ENCODE measurements around the gene MACROD2. TPM values are rescaled to one million over a fixed set of nuclear protein-coding genes. Genes with fewer than 3 reads are reported as not detected.

Gene MACROD2
- total RNA-seq, 1 experiment from 2014 or later: 0.12 TPM

GRCh38 chr20:14386726-14387125 is 391.4 kb downstream of the MACROD2 start:
- Histone ChIP-seq H3K4me1 (peaks cover 29% of the 10 kb centered on the region), H3K9me3 (replicated peaks) (peaks cover 9% of the 10 kb centered on the region), H3K27me3 (no peaks in the 10 kb centered on the region), H3K27ac (no peak overlapping the region), H3K36me3 (no peaks in the 10 kb centered on the region), H3K4me3 (no peak overlapping the region)
- DNase-seq: no peak

GRCh38 chr20:14401479-14402138 is 406.3 kb downstream of the MACROD2 start:
- H3K4me1 ChIP-seq: peaks cover 28% of the 10 kb centered on the region
- no peak overlapping the region for H3K4me3 ChIP-seq
- DNase-seq: peak; percentile 38 to 68
- H3K27ac ChIP-seq: no peak overlapping the region
- no peaks in the 10 kb centered on the region for H3K27me3 ChIP-seq
- H3K9me3 ChIP-seq (replicated peaks): 0 out of 2 replicates have a peak, but pooled peaks cover 2% of the 10 kb centered on the region
- H3K36me3 ChIP-seq: no peaks in the 10 kb centered on the region

GRCh38 chr20:14404515-14404914 is 409.2 kb downstream of the MACROD2 start:
- H3K27ac ChIP-seq: no peak overlapping the region
- H3K27me3 ChIP-seq: no peaks in the 10 kb centered on the region
- peaks cover 31% of the 10 kb centered on the region for H3K4me1 ChIP-seq
- no peaks in the 10 kb centered on the region for H3K9me3 ChIP-seq (replicated peaks)
- H3K4me3 ChIP-seq: no peak overlapping the region
- H3K36me3 ChIP-seq: no peaks in the 10 kb centered on the region
- no peak for DNase-seq

DNA sequence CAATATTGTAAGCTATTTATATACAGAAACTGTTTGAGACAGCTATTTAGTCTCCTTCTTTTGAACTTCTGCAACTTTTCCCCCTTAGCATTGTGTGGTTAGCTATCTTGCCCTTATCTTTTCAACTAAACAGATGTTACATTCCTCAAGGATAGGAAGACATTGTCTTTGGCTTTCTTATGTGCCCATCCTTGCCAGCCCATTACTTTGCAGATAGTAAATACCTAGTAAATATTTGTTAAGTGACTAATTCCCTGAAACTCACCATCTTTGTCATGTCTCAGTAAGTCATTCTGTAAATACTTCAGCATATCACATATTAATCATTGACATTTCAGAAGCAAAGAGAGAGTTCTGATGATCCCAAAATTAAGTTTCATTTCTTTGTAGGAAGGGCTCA is 411.2 kb downstream of the MACROD2 start:
- no peak overlapping the region for H3K4me3 ChIP-seq
- peaks cover 26% of the 10 kb centered on the region for H3K4me1 ChIP-seq
- H3K27me3 ChIP-seq: no peaks in the 10 kb centered on the region
- H3K9me3 ChIP-seq (replicated peaks): no peaks in the 10 kb centered on the region
- H3K27ac ChIP-seq: no peak overlapping the region
- no peaks in the 10 kb centered on the region for H3K36me3 ChIP-seq
- peak in 1 of 2 experiments; percentile 16 for DNase-seq

DNA sequence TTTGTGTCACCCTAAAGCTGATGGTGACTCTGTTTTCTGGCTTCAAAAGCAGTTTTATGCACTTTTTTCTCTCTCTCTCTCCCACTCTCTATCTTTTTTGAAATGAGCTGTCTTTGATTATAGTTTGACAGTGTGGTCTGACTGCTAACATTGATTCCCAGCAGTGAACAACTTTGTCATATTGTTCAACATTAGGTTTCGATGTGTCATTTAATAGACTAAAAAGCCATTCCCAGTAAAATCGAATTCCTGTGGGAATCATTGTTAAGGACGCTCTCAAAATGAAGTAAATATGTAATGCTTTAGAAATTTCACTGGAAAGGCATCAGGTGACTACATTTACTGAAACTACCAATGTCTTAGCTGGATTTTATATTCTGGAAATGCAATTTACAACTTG is 412.0 kb downstream of the MACROD2 start:
- no peaks in the 10 kb centered on the region for H3K9me3 ChIP-seq (replicated peaks)
- H3K4me1 ChIP-seq: peaks cover 25% of the 10 kb centered on the region
- no peaks in the 10 kb centered on the region for H3K27me3 ChIP-seq
- no peak overlapping the region for H3K27ac ChIP-seq
- no peaks in the 10 kb centered on the region for H3K36me3 ChIP-seq
- DNase-seq: no peak
- no peak overlapping the region for H3K4me3 ChIP-seq

DNA sequence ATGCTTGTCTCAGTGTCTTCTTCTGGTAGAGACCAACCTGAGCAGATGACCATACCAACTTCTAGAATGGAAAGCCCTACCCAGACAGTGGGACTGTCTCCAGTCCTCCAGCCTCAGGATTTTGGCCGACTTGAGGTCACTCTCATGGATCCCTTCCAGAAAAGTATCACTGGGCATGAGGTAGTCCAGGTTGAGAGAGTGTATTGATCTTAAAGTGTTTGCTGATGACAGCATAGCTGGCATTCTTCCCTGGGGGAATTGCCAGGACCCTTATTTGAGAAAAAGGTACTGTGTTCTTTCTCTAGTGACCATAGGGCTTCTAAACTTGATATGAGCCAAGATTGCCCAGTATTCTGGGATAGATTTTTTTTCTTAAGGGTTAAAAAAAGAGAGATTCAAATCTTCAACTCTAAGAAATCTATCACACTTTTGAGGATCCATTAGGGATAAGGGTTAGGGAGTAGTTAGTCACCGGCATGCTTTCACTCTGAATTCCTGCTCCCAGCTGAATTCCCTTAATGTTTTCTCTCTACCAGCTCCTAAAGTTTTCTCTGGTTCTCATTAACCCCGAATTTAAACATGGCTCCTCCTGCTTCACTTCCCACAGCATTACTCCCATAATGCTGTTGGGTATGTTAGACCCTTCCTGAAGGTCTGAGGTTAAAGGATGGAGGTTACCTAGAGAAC is 415.7 kb downstream of the MACROD2 start:
- Histone ChIP-seq H3K4me3 (no peak overlapping the region), H3K9me3 (replicated peaks) (no peaks in the 10 kb centered on the region), H3K4me1 (peaks cover 40% of the 10 kb centered on the region), H3K36me3 (no peaks in the 10 kb centered on the region), H3K27ac (no peak overlapping the region), H3K27me3 (no peaks in the 10 kb centered on the region)
- DNase-seq: no peak

DNA sequence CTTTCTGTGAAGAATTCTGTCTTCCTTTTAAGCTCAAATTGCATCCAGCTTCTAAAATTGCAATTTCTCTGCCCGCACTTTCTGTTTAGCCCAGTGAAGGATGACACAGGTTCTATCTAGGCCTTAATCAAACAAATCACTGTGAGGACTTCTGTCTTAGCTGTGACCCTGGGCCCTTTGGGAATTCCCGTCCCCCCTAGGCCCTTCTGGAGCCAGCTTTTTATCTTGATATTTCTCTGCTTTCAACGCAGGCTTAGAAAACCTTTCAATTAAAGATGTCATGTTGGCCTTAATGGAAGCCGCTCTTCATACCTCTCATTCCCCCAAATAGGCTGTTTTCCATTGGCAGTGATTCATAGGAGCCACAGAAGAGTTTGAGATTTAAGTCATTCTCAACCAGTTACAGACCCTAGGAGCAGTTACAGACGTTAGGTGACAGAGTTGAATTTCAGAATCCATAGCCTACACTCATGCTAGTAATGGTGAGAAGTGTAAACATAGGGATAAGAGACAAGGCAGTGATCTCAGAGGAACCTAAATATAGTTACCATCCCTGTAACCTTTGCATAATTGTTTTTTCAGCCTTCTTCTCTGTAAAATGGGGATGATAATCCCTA is 416.9 kb downstream of the MACROD2 start:
- DNase-seq: peak in 1 of 2 experiments; percentile 39
- H3K27ac ChIP-seq: no peak overlapping the region
- peaks cover 34% of the 10 kb centered on the region for H3K4me1 ChIP-seq
- H3K27me3 ChIP-seq: no peaks in the 10 kb centered on the region
- H3K4me3 ChIP-seq: no peak overlapping the region
- no peaks in the 10 kb centered on the region for H3K36me3 ChIP-seq
- no peaks in the 10 kb centered on the region for H3K9me3 ChIP-seq (replicated peaks)

DNA sequence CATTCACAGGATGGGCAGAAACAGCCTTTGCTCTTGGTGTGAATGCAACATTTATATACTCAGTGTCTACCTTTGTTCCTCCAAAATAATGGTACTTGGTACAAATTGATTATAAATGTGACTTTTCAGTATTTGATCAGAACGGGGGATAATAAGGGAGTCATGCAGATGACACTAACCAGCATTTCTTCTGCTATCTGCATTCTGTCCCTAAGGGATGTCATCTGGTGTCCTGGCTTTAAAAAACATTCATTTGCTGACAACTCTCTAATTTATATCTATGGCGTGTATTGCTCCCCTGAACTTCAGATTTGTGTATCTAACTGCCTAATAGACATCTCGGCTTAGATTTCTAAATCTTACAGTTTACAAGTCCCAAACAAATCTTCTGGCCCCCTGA is 418.5 kb downstream of the MACROD2 start:
- DNase-seq: no peak
- Histone ChIP-seq H3K36me3 (no peaks in the 10 kb centered on the region), H3K4me3 (no peak overlapping the region), H3K9me3 (replicated peaks) (no peaks in the 10 kb centered on the region), H3K27ac (no peak overlapping the region), H3K4me1 (peaks cover 34% of the 10 kb centered on the region), H3K27me3 (no peaks in the 10 kb centered on the region)

DNA sequence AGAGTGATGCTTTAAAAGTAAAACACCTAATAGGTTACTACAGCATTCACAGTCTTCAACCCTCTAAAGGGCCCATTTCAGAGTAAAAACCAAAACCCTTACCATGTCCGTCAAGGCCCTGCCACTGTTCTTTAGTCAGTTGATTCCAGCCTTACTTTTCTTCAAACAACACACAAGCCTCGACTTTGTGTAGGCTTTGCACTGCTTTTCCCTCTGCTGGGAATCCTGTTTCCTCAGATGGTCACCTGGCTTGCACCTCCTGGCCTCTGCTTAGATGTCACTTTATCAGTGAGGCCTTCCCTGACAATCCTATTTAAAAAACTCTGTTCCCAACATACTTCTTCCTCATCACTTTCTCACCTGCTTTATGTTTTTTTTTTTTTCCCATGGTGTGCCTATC is 419.2 kb downstream of the MACROD2 start:
- DNase-seq: no peak
- Histone ChIP-seq H3K27ac (no peak overlapping the region), H3K9me3 (replicated peaks) (no peaks in the 10 kb centered on the region), H3K4me1 (peaks cover 34% of the 10 kb centered on the region), H3K36me3 (no peaks in the 10 kb centered on the region), H3K27me3 (no peaks in the 10 kb centered on the region), H3K4me3 (no peak overlapping the region)

GRCh38 chr20:14415467-14415866 is 420.2 kb downstream of the MACROD2 start:
- H3K27ac ChIP-seq: peak overlapping the region; percentile 59
- H3K36me3 ChIP-seq: no peaks in the 10 kb centered on the region
- H3K4me3 ChIP-seq: peak overlapping the region; percentile 5; the same call in 1 of the 2 replicates
- no peaks in the 10 kb centered on the region for H3K27me3 ChIP-seq
- H3K4me1 ChIP-seq: peaks cover 34% of the 10 kb centered on the region
- H3K9me3 ChIP-seq (replicated peaks): no peaks in the 10 kb centered on the region
- peak; percentile 58 to 89 for DNase-seq

- H3K27ac ChIP-seq: no peak overlapping the region
- H3K4me3 ChIP-seq: no peak overlapping the region
- H3K36me3 ChIP-seq: no peaks in the 10 kb centered on the region
- no peaks in the 10 kb centered on the region for H3K9me3 ChIP-seq (replicated peaks)
- H3K27me3 ChIP-seq: no peaks in the 10 kb centered on the region
- no peak for DNase-seq
- H3K4me1 ChIP-seq: peaks cover 19% of the 10 kb centered on the region
Observed at GRCh38 chr20:14418376-14418775, 423.1 kb downstream of the MACROD2 start.

DNA sequence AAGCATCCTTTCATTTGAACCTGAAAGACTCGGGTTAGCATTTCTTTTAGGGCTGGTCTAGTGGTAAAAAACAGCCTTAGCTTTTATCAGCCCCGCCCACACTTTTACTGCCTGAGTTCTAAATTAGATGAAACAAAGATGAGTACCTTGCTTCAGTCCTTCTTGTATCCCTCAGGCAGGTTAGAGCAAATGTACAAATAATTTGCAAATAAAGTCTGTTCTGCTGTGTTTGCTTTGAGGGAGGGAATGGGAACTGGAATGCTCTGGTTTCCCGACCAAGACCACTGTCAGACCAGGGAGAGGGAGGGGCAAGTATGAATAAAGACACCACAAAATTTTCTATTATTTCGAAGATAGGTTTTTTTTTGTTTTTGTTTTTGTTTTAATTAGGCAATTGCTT is 427.6 kb downstream of the MACROD2 start:
- Histone ChIP-seq H3K9me3 (replicated peaks) (no peaks in the 10 kb centered on the region), H3K27me3 (no peaks in the 10 kb centered on the region), H3K36me3 (no peaks in the 10 kb centered on the region), H3K4me3 (no peak overlapping the region), H3K4me1 (no peaks in the 10 kb centered on the region), H3K27ac (no peak overlapping the region)
- no peak for DNase-seq

DNA sequence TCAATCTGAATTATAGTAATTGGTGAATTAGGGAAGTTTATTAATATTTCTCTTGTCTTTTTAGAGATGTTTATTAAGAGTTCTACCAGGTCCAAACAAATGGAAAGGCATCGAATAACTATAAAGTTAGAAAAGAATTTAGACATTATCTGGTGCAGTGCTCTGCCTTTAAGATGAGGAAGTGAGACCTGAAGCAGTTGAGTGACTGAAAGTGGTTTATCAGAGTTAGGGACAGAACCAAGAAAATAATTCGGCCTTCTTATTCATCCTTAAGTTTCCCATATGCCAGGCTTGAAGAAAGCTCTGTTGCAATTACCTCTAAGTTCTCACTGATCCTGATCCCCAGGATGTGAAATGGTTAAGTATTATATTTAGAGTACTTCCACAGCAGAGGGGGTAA is 436.3 kb downstream of the MACROD2 start:
- H3K4me3 ChIP-seq: no peak overlapping the region
- H3K27me3 ChIP-seq: no peaks in the 10 kb centered on the region
- H3K4me1 ChIP-seq: no peaks in the 10 kb centered on the region
- no peak for DNase-seq
- H3K27ac ChIP-seq: no peak overlapping the region
- H3K36me3 ChIP-seq: no peaks in the 10 kb centered on the region
- no peaks in the 10 kb centered on the region for H3K9me3 ChIP-seq (replicated peaks)

DNA sequence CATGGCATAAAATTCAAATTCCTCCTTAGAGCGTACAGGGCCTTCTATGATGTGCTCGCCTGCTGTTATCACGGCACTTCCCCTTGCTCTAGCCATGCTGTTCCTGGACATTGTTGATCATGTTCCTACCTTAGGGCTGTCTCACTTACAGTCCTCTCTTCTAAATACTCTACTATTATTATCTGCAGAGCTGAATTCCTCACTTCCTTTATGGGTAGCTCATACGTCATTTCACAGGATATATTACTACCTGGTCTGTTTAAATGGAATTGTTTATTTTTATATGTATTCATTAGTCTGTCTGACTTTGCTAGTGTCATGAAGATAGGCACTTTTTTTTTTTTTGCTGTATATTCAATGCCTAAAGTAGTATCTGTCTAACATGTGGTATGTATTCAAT is 436.8 kb downstream of the MACROD2 start:
- H3K9me3 ChIP-seq (replicated peaks): no peaks in the 10 kb centered on the region
- no peak overlapping the region for H3K4me3 ChIP-seq
- H3K27me3 ChIP-seq: no peaks in the 10 kb centered on the region
- DNase-seq: no peak
- H3K36me3 ChIP-seq: no peaks in the 10 kb centered on the region
- H3K4me1 ChIP-seq: no peaks in the 10 kb centered on the region
- H3K27ac ChIP-seq: no peak overlapping the region

DNA sequence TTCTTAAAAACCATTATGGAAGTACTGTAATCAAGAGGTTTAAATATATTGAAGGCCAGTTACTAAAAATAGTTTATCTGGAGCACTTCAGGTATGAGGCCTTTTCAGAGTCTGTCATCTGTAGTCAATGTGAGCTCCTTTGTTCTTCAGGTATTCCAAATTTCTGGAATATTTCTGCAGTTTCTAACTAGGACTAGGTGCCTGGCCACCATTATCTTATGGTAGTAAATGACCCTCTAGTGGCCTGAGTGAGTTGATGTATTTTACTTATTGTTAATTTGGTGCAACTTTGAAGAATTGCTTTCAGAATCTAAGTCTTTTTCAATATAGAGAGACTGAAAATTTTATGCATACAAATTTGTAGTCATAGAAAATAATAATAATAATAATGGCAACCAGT is 437.3 kb downstream of the MACROD2 start:
- no peaks in the 10 kb centered on the region for H3K4me1 ChIP-seq
- DNase-seq: no peak
- H3K36me3 ChIP-seq: no peaks in the 10 kb centered on the region
- H3K4me3 ChIP-seq: no peak overlapping the region
- no peak overlapping the region for H3K27ac ChIP-seq
- no peaks in the 10 kb centered on the region for H3K27me3 ChIP-seq
- H3K9me3 ChIP-seq (replicated peaks): no peaks in the 10 kb centered on the region
